ENCODE measurements around the gene LATS2.
A peak's percentile ranks its signal among the peaks of the same experiment; 100 is the strongest.
"Not testable (repeated sequence)": the region's sequence is repeated elsewhere in the genome, so short reads cannot be mapped to it uniquely, and the experiment has no call there.

LATS2 gene

DNA sequence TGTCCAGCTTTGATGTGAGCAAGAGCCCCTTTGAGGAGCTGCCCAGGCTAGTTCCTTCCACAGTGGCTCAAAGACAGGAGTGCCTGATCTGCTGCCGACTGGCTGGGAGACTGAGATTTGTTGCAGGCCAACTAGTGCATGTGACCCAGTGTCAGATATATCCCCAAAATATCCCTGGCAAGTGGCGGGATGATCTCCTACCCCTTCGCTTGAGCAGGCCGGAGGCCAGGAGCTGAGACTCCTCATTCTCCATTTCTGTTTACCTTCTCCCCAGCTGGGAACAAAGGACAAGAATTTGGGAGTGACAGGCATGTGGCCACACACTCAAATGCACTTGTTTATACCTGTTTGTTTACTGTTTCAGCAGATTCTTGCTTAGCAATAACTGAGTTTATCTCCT is 121.7 kb downstream of the LATS2 start:
- FAIRE-seq (no peak), DNase-seq (ENCODE audit: extremely low spot score, insufficient read length, low read depth) (no peak)

DNA sequence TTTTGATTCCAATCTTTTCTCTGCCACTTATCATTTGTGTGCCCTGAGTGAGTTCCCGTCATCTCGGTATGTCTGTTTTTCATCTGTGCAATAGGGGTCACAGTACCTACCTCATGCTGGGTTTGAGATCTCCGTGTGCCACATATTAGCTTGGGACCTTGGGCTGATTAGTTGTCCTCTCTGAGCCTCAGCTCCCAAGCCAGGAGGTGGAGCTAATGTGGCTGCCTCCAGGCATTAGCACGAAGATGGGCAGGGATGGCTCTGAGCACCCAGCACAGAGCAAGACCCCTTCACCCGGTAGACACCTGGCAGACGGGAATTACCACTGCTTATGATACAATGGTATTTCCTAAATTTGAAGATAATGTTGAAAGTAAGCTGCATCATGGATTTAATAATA is 123.1 kb downstream of the LATS2 start:
- DNase-seq (ENCODE audit: extremely low spot score, insufficient read length, low read depth) = no peak
- FAIRE-seq = no peak

DNA sequence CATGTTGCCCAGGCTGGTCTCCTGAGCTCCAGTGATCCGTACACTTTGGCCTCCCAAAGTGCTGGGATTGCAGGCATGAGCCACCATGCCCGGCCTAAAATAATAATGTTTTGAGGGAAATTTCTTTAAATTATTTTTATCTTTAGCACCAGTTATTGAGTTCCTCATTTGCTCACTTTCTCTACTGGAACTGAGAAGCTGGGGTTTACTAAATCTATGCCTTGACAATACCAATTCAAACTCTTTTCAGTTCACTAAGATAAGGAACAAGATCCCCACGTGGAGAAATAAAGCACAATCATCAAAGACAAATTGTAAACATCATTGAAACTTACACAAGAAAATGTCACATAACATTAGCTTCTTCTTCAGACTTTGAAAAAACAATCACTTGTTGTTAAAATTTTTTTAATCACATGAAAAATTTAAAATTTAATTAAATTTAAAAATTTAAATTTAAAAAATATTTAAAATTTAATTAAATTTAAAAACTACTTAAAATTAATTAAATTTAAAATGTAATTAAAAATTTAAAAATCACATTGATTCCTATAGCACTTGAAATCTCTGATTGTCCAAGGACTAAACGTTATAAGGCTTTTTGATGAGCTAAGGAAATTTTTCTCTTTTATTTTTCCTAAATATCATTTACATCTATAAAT is 133.7 kb downstream of the LATS2 start:
- DNase-seq (ENCODE audit: extremely low spot score, insufficient read length, low read depth) = no peak
- no peak for FAIRE-seq

DNA sequence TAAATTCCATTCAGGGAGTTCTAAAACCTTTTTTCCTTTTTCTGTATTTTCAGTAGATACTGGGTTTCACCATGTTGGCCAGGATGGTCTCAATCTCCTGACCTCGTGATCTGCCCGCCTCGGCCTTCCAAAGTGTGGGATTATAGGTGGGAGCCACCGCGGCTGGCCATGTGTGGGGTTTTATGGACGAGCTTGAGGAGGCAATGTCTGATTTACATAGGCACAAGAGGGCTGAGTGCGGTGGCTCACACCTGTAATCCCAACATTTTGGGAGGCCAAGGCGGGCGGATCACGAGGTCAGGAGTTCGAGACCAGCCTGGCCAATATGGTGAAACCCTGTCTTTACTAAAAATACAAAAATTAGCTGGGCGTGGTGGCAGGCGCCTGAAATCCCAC is 136.0 kb downstream of the LATS2 start:
- DNase-seq (ENCODE audit: extremely low spot score, insufficient read length, low read depth); FAIRE-seq: not testable (repeated sequence)

DNA sequence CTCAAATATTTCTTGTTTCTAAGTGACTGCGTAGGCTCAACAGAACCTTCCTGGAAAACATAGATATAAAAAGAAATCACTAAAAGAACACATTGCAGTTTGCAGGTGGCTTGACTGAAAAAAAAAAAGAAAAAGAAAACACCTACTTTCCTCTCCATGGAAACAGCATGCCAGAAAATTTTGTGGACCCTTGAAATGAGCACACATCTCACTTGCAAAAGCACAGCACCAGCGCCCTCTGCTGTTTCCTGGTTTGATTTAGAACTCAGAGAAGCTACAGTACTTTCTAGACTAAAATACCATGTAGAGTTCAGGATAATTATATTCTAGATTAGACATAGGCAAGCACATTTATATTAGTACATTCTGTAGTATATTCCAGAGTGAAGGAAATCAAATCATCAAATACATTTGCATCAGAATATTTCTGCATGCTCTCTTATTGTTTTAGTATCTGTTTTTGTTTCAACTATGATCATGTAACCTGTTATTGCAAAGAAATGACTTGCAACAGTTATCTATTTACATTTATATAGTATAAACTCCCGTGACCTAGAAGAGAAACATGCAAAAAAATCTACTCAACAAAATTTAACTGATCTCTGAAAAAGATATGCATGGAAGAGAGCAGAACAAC is 136.5 kb downstream of the LATS2 start:
- no peak for DNase-seq (ENCODE audit: extremely low spot score, insufficient read length, low read depth)
- peak; percentile 88 for FAIRE-seq

DNA sequence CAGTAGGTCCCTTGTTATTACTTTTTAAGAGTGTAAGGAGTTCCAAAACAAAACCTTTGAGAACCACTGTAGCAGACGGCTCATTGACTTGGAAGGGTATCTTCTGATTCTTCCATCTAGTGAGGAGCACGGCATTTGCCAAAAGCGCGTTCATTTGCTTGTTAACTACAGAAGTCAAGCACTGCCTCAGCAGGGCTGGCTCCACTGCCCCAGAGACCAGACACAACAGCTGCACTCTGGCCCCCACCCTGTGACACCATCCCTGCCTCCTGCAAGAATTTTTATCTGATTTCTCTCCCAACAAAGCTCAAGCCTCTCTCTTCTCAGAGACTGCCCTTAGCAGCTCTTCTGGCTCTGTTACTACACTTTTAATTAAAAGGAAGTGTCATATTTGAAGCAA is 138.1 kb downstream of the LATS2 start:
- DNase-seq (ENCODE audit: extremely low spot score, insufficient read length, low read depth) (no peak), FAIRE-seq (no peak)
